K562 (cell line): Measurements from ENCODE around the gene SLC22A23. TPM values are rescaled to one million over a fixed set of nuclear protein-coding genes. Genes with fewer than 3 reads are reported as not detected.

ENCODE experiments used
- ARNT ChIP-seq, 2 experiments: fragments of 450-650 bp; IDR thresholded peaks; 2 replicates each; pipeline ENCODE4 v1.6.1; 2016; ENCODE audit warnings: mild to moderate bottlenecking in 1 of 2
- C11orf30 ChIP-seq: fragments of 450-650 bp; IDR thresholded peaks from 2 replicates; pipeline ENCODE4 v1.6.1; 2016; ENCODE audit warnings: low read depth, mild to moderate bottlenecking
- CBFA2T2 ChIP-seq: fragments of 450-650 bp; conservative IDR thresholded peaks from 2 replicates; pipeline ENCODE4 v1.6.1; 2017; ENCODE audit warnings: mild to moderate bottlenecking
- CBFA2T3 ChIP-seq: fragments of 450-650 bp; IDR thresholded peaks from 2 replicates; pipeline ENCODE4 v1.6.1; 2017
- CBX3 ChIP-seq, 2 experiments: IDR thresholded peaks; 1 replicate in 1 of 2; 2 replicates in 1 of 2; pipeline ENCODE4 v1.6.1; 2012; ENCODE audit warnings: inconsistent platforms in 2 of 2, low read length in 2 of 2, borderline replicate concordance in 1 of 2, control low read depth in 1 of 2
- GATA2 ChIP-seq: sonication (generic); formaldehyde crosslinking; IDR thresholded peaks from 2 replicates; pipeline ENCODE4 v1.4.0; 2020; ENCODE audit warnings: mild to moderate bottlenecking, missing genetic modification reagents
- GMEB1 ChIP-seq: fragments of 250-450 bp; sonication (Bioruptor Pico); IDR thresholded peaks from 2 replicates; pipeline ENCODE4 v1.4.0; 2020; ENCODE audit warnings: mild to moderate bottlenecking
- HDAC2 ChIP-seq: fragments of 450-650 bp; IDR thresholded peaks from 2 replicates; pipeline ENCODE4 v1.6.1; 2016; ENCODE audit warnings: mild to moderate bottlenecking
- HMBOX1 ChIP-seq: sonication (generic); IDR thresholded peaks from 2 replicates; pipeline ENCODE4 v1.6.1; 2016
- KDM1A ChIP-seq, 2 experiments: fragments of 450-650 bp; IDR thresholded peaks; 2 replicates each; pipeline ENCODE4 v1.6.1; 2016; ENCODE audit warnings: mild to moderate bottlenecking in 2 of 2
- L3MBTL2 ChIP-seq: fragments of 450-650 bp; IDR thresholded peaks from 2 replicates; pipeline ENCODE4 v1.6.1; 2016; ENCODE audit warnings: mild to moderate bottlenecking, moderate library complexity
- MEF2A ChIP-seq: IDR thresholded peaks from 2 replicates; pipeline ENCODE4 v1.6.1; 2011; ENCODE audit warnings: low read depth, mild to moderate bottlenecking, low read length, moderate library complexity; ENCODE audit not compliant: control insufficient read depth
- MNT ChIP-seq, 2 experiments: fragments of 450-650 bp; conservative IDR thresholded peaks; 2 replicates each; pipeline ENCODE4 v1.6.1; 2017; ENCODE audit warnings: mild to moderate bottlenecking in 2 of 2, moderate library complexity in 2 of 2
- NFE2 ChIP-seq: IDR thresholded peaks from 2 replicates; pipeline ENCODE4 v1.6.1; 2014; ENCODE audit warnings: antibody characterized with exemption, low read depth
- PRDM10 ChIP-seq: fragments of 450-650 bp; IDR thresholded peaks from 2 replicates; pipeline ENCODE4 v1.6.1; 2018; ENCODE audit not compliant: partially characterized antibody
- TAF15 ChIP-seq: fragments of 200-400 bp; formaldehyde crosslinking; IDR thresholded peaks from 2 replicates; pipeline ENCODE4 v1.6.1; 2017; ENCODE audit warnings: mild to moderate bottlenecking, low read depth, low read length, moderate library complexity
- TCF3 ChIP-seq: sonication (generic); formaldehyde crosslinking; IDR thresholded peaks from 2 replicates; pipeline ENCODE4 v1.4.0; 2020; ENCODE audit warnings: mild to moderate bottlenecking, missing genetic modification reagents
- ZFX ChIP-seq: sonication (generic); formaldehyde crosslinking; IDR thresholded peaks from 2 replicates; pipeline ENCODE4 v1.8.0; 2022; ENCODE audit warnings: mild to moderate bottlenecking, missing genetic modification reagents, moderate library complexity
- ZNF134 ChIP-seq: fragments of 250-450 bp; sonication (Bioruptor Pico); conservative IDR thresholded peaks from 2 replicates; pipeline ENCODE4 v1.4.0; 2020
- ZNF324 ChIP-seq: fragments of 250-450 bp; sonication (Bioruptor Pico); IDR thresholded peaks from 2 replicates; pipeline ENCODE4 v1.4.0; 2020; ENCODE audit warnings: mild to moderate bottlenecking
- polyA plus RNA-seq, 8 experiments: library from polyadenylated mRNA; depleted of rRNA in 4 of 8; stranded (reverse) in 5 of 8; unstranded in 3 of 8; fragments of >200 nt; fragmentation: Nextera tagmentation in 2 of 8; fragmentation: Illumina TruSeq in 1 of 8; extraction: Ambion mirVana in 2 of 8; extraction: Trizol in 1 of 8; gene quantifications; 2 replicates each; pipeline versions ENCODE4 v1.2.1 to v1.2.3, GENCODE V29; 2011 to 2014; ENCODE audit warnings: inconsistent platforms in 1 of 8, missing spikeins in 1 of 8
- total RNA-seq, 7 experiments: library from RNA; depleted of rRNA in 6 of 7; stranded (reverse); fragments of >200 nt in 6 of 7; fragmentation: Illumina TruSeq in 2 of 7; extraction: Trizol in 2 of 7; gene quantifications; 2 replicates each; pipeline versions ENCODE4 v1.2.1 to v1.2.3, GENCODE V29; 2011 to 2021; ENCODE audit warnings: low replicate concordance in 1 of 7

The SLC22A23 gene
- total and polyA plus RNA-seq, 9 of the 15 experiments (the other 6 are each of a cell fraction or from before 2014, with no cell fraction given) = 0.30 to 8.7 (median 2.5) TPM

GRCh38 chr6:3406891-3407809, 49.7 kb downstream of the SLC22A23 start (continued):
- TF ChIP-seq NFE2 (peak; percentile 31; the same call in 1 of the 2 replicates), CBFA2T3 (peak; percentile 88), CBFA2T2 (peak; percentile 78), ZNF134 (CRISPR knock-in tag) (no peak), ARNT (IDR thresholded peaks at IDR 0.05) (0 out of 4 replicates have a peak, but pooled peaks of 1 of the 2 experiments have one; percentile 75), C11orf30 (peak; percentile 56), HMBOX1 (0 out of 2 replicates have a peak, but pooled peaks have one; percentile 5), CBX3 (IDR thresholded peaks at IDR 0.05; ENCODE audit: borderline replicate concordance in 1 of 2, low read length in 2 of 2) (0 out of 3 replicates have a peak, but pooled peaks of 1 of the 2 experiments have one; percentile 15), GATA2 (CRISPR knock-in tag) (peak; percentile 62; the same call in 1 of the 2 replicates), ZFX (CRISPR knock-in tag) (0 out of 2 replicates have a peak, but pooled peaks have one; percentile 27), TCF3 (CRISPR knock-in tag) (peak; percentile 88), TAF15 (no peak), KDM1A (IDR thresholded peaks at IDR 0.05) (peak; percentile 43 to 54; a peak in 3 of 4 replicates), L3MBTL2 (peak; percentile 38; the same call in 1 of the 2 replicates), PRDM10 (no peak), MNT (conservative IDR thresholded peaks at IDR 0.05) (peak; percentile 33 to 57; a peak in 2 of 4 replicates), GMEB1 (CRISPR knock-in tag) (0 out of 2 replicates have a peak, but pooled peaks have one; percentile 18), MEF2A (peak; percentile 85), ZNF324 (CRISPR knock-in tag) (no peak), HDAC2 (peak; percentile 41; the same call in 1 of the 2 replicates)
